DMS53 (cell line): ENCODE data around the gene LCE7A.

Experiments
- DNase-seq: peaks from one replicate; lab custom pipeline; 2025; lab: John Stamatoyannopoulos, UW

LCE7A gene

DNA sequence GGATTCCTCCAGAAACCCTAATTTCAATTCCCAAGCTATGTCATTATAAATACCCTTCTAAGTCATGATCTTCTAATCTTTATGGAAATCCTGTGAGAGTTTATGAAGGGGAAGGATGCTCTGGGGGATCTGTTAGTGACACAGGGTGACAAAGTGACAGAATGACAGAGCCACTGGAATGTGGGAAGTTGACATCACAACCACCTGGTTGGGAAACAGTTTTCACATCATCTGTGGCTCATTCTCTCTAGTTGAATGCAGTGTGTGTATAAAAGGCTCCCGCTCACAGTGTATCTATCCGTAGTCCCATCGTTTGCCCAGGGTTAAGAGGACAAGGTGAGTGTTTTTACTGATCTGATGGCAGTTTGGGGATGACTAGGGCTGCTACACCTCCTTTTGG is at the start of gene LCE7A:
LCE7A (plus strand) TSS at position 301 of the 400 bp plus-strand sequence. CDS start 702 bp downstream, outside the sequence.
- no peak for DNase-seq

DNA sequence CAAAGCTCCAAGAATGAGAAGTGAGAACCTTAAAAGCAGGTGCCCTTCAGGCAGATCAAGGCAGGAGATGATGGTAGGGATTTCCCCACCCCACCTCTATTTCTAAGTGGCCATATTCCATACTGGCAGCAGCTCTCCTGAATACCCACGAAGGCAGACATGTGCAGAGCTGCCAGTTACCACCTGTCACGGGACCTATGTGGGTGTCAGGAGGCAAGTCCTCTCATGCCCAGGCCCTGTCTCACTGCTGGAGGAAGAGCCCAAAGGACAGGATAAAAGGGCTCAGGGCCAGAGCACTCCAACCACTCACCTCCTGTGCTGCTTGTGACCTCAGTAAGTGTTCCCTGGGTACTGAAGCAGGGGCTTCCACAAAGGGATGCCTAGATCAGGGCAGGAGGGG is 48.7 kb upstream of the LCE7A start:
- DNase-seq, result no peak

DNA sequence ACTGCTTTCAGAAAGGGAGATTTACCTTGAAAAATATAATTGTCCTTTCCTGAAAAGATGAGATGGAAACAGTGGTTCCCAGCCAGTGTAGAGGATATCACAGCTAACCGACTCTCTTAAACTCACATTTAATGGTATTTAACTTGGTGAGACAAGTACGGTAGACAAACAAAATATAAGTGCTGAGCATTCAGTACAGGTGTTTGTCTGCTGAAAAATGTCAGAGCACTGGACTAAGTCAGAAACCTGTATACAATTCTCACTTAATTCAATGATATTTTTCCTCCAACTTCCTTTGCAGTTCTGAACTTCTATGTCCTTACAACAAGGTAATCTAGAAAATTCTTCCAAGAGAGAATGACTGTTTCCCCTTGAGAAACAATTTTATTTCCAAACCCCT is 48.1 kb upstream of the LCE7A start, which contains the start of gene LCE1B:
LCE1B (plus strand) TSS at position 301 of the 400 bp plus-strand sequence. CDS start 476 bp downstream, outside the sequence.
- no peak for DNase-seq

GRCh38 chr1:152817309-152817708 is 42.5 kb upstream of the LCE7A start:
- no peak for DNase-seq

- no peak for DNase-seq
Measured at GRCh38 chr1:152823294-152823693, 36.5 kb upstream of the LCE7A start.

DNA sequence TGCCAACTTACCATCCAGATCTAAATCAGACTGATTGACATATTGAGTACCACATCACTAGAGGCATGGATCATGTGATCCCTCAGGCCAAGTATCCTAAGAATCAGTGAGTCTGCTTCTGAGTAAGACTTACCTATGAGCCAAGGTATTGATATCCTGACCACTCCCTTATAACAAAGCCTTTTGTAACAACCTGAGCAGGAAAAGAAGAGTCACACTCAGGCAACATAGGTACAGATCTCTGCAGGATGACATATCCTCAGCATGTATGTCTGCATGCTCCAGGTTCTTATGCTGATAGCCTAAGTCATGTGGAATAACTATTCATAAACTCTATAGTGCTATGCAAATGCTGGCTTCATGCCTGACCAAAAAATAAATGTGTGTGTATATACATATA is 34.8 kb upstream of the LCE7A start:
- no peak for DNase-seq

GRCh38 chr1:152827173-152827572 is 32.6 kb upstream of the LCE7A start, which contains the start of gene LCE1A:
Gene LCE1A (plus strand): TSS chr1:152827473. CDS start chr1:152827473, 0 bp downstream.
- no peak for DNase-seq

GRCh38 chr1:152836870-152837269 is 22.9 kb upstream of the LCE7A start:
- DNase-seq, result no peak

DNA sequence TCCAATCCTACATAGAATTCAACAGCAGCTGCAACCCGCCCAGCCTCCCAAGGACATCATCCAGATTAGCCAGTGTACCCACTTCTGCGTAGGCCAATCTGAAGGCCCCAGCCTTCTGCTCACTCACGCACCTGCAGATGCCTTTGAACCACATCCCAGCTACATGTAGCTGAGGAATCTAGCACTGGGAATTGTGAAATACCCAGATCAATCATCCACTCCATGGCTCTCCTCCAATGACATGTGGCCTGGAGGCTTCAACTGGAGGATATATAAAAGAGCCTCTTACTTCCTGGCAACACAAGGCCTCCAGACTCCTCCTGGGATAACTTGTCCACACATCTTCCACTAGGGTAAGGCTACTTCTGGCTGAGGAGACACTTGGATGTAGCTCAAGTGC is 17.2 kb upstream of the LCE7A start, which contains the start of gene LCE6A:
LCE6A (plus strand) TSS at position 301 of the 400 bp plus-strand sequence. CDS start 665 bp downstream, outside the sequence.
- no peak for DNase-seq

- no peak for DNase-seq
Measured at GRCh38 chr1:152855661-152856060, 4.1 kb upstream of the LCE7A start.

DNA sequence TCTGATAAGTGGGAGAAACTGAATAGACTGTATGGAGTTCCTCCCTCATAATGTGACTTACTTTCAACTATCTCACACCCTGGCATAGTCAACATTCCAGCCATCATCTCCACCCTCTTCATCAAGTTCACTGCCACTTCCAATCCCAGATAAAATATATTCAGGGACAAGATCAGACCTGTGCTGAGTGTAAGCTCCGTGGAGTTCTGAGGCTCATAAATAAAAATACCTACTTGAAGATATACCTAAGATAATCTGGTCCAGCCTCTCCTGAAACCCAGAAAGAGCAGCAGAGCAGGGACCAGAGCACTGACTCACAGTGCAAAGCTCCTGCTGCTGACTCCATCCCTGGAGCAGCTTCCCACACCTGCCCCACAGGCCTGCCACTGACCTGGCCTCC is 1.7 kb upstream of the LCE7A start:
- no peak for DNase-seq

- DNase-seq, result no peak
Measured at GRCh38 chr1:152860129-152860528, 333 bp downstream of the LCE7A start.

GRCh38 chr1:152861374-152861773 is 1.6 kb downstream of the LCE7A start:
- no peak for DNase-seq

DNA sequence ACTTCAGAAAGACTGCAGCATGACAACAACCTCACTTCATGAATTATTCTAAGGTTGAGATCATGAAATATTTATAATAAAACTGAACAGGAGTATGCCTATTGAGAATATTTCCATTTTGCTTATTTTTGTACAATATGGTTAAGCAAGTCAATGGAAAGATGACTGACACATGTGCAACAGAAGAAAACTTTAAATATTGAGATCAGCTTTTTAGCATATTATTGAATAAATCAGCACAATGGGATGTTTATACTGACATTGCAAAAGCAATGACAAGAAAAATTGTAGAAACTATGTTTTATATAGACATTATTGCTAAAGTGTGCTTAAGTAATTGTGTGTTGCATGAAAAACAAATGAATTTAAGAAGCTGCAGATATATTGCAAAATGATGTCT is 4.6 kb downstream of the LCE7A start:
- DNase-seq, result no peak

GRCh38 chr1:152866321-152866720 is 6.5 kb downstream of the LCE7A start:
- no peak for DNase-seq

GRCh38 chr1:152869808-152870419 is 10.1 kb downstream of the LCE7A start:
- DNase-seq, result peak; percentile 80

- peak; percentile 38 for DNase-seq
Measured at GRCh38 chr1:152870831-152871730, 11.3 kb downstream of the LCE7A start.

DNA sequence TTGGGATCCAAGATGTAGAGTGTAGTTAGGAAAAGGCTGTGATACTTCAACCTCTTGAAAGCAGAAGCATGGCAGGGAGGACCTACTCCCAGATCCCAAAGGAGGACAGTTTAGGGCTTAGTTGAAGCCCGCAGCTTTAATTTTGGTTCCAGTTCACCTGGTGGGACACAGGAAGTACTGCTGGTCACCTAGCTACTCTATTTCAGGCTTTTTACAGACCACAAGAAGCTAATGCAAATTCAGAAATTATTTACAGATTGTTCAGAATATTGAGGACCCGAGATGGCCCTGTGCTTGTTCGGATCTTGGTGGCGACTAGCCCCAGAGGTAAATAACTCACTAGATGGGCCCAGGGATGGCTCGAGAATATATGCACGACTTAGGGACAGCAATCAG is 11.9 kb downstream of the LCE7A start:
- no peak for DNase-seq

GRCh38 chr1:152873495-152873894 is 13.7 kb downstream of the LCE7A start:
- DNase-seq, result no peak

GRCh38 chr1:152876827-152877226 is 17.0 kb downstream of the LCE7A start:
- DNase-seq, result no peak

GRCh38 chr1:152878042-152878441 is 18.2 kb downstream of the LCE7A start, which contains the start of gene SMCP:
Gene SMCP (plus strand): TSS chr1:152878322. CDS start chr1:152884423, 6,101 bp downstream.
- peak; percentile 18 for DNase-seq

DNA sequence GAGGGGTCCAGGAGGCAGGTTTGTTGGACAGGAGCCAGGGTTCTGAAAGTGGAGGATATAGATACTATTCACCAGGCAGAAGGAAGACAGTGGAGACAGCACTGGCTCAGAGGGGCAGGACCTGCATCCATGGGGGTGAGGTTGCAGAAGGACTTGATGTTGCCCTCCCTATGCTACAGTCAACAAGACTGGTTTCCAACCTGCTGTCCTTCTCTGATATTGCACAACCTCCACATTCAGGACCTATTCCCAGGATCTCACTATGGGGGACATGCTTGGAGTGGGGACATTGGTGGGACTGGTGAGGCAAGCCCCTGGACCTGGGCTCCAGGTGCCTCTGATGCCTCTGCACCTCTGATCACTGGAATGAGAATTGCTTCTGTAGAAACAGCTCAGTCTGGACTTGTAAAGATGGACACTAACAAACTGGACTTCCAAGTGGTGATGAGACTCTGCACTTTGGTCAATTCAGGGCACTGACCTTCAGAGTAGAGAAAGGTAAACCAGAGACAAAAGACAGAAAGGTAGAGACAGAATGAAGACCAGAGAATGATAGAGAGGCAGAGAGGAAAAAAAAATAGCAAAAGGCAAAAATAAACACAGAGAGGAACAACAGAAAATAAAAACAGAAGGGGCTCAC is 19.9 kb downstream of the LCE7A start:
- no peak for DNase-seq
